GM12864 (cell line): Measurements from ENCODE around the gene PDPK1.
"Not testable (repeated sequence)": the region's sequence is repeated elsewhere in the genome, so short reads cannot be mapped to it uniquely, and the experiment has no call there.

ENCODE experiments used
- DNase-seq: peaks from one replicate; pipeline ENCODE4 v3.0.0-alpha.2; 2011; ENCODE audit warnings: low read depth
- H3K4me3 ChIP-seq: 2 replicates; pipeline ENCODE4 v1.5.1; 2011; ENCODE audit warnings: mild to moderate bottlenecking, low read depth, low read length, control low read depth
- CTCF ChIP-seq: IDR thresholded peaks from 2 replicates; pipeline ENCODE4 v1.5.1; 2011; ENCODE audit warnings: low read depth, mild to moderate bottlenecking, moderate library complexity, low read length, control low read depth, inconsistent platforms; ENCODE audit errors: missing control alignments

The PDPK1 gene

GRCh38 chr16:2603165-2604015, 65.6 kb downstream of the PDPK1 start:
- peak; percentile 87 for DNase-seq
- peak overlapping the region; percentile 86 for H3K4me3 ChIP-seq
- TF ChIP-seq CTCF, result no peak

- DNase-seq, result not testable (repeated sequence)
Observed at GRCh38 chr16:2604016-2604369, 66.2 kb downstream of the PDPK1 start.

GRCh38 chr16:2606820-2607219, 69.0 kb downstream of the PDPK1 start:
- H3K4me3 ChIP-seq, DNase-seq: not testable (repeated sequence)

More at GRCh38 chr16:2604016-2604369, 66.2 kb downstream of the PDPK1 start:
- peak overlapping the region; percentile 86 for H3K4me3 ChIP-seq

- DNase-seq, H3K4me3 ChIP-seq: not testable (repeated sequence)
Observed at GRCh38 chr16:2609345-2609744, 71.5 kb downstream of the PDPK1 start.

GRCh38 chr16:2609827-2610470, 72.1 kb downstream of the PDPK1 start:
- TF ChIP-seq CTCF, result no peak
- DNase-seq, result no peak
- H3K4me3 ChIP-seq, result no peak overlapping the region

GRCh38 chr16:2610781-2611498, 73.1 kb downstream of the PDPK1 start:
- no peak overlapping the region for H3K4me3 ChIP-seq
- DNase-seq, result no peak
- no peak for TF ChIP-seq CTCF

GRCh38 chr16:2611499-2611862, 73.7 kb downstream of the PDPK1 start:
- no peak for TF ChIP-seq CTCF
- H3K4me3 ChIP-seq, result no peak overlapping the region
- DNase-seq, result no peak

GRCh38 chr16:2611877-2612276, 74.1 kb downstream of the PDPK1 start:
- not testable (repeated sequence) for DNase-seq, H3K4me3 ChIP-seq

GRCh38 chr16:2613251-2613650, 75.4 kb downstream of the PDPK1 start:
- not testable (repeated sequence) for H3K4me3 ChIP-seq, DNase-seq
